Stimulated activated CD8-positive, alpha-beta memory T cell treated with anti-CD3 and anti-CD28 coated beads, Interleukin-4, amount 100 ng/mL, for 24 hours (primary cell): ENCODE data around the gene PRG2.

Source experiments
- DNase-seq: peaks from one replicate; pipeline ENCODE4 v3.0.0-alpha.2; 2020; ENCODE audit warnings: low read depth

The PRG2 gene

GRCh38 chr11:57396744-57397143 lies 6.3 kb upstream of the PRG2 start:
- no peak for DNase-seq

- no peak for DNase-seq
Measured at GRCh38 chr11:57395905-57396623, 5.6 kb upstream of the PRG2 start.

- DNase-seq = no peak
Measured at GRCh38 chr11:57394203-57394965, 3.9 kb upstream of the PRG2 start.

GRCh38 chr11:57392763-57393105 lies 2.3 kb upstream of the PRG2 start:
- DNase-seq = no peak

- DNase-seq = no peak
Measured at GRCh38 chr11:57392066-57392762, 1.8 kb upstream of the PRG2 start.

GRCh38 chr11:57391539-57391938 lies 1.1 kb upstream of the PRG2 start:
- DNase-seq = no peak

GRCh38 chr11:57391111-57391510 lies 661 bp upstream of the PRG2 start:
- no peak for DNase-seq

- DNase-seq = no peak
Measured at GRCh38 chr11:57387289-57388030, 3.0 kb downstream of the PRG2 start.

GRCh38 chr11:57386178-57386940 lies 4.1 kb downstream of the PRG2 start:
- no peak for DNase-seq

GRCh38 chr11:57380975-57381374 lies 9.5 kb downstream of the PRG2 start, which contains the start of gene PRG3:
PRG3 (minus strand) TSS chr11:57381150; CDS start chr11:57380708, 442 bp downstream.
- DNase-seq = no peak

- DNase-seq = no peak
Measured at GRCh38 chr11:57379732-57380131, 10.7 kb downstream of the PRG2 start.

GRCh38 chr11:57378186-57378585 lies 12.3 kb downstream of the PRG2 start:
- DNase-seq = no peak

- DNase-seq = no peak
Measured at GRCh38 chr11:57377107-57377506, 13.3 kb downstream of the PRG2 start.

- no peak for DNase-seq
Measured at GRCh38 chr11:57376095-57377090, 14.1 kb downstream of the PRG2 start.

GRCh38 chr11:57375490-57375889 lies 15.0 kb downstream of the PRG2 start:
- DNase-seq = no peak

GRCh38 chr11:57374966-57375365 lies 15.5 kb downstream of the PRG2 start:
- no peak for DNase-seq

GRCh38 chr11:57373146-57373545 lies 17.3 kb downstream of the PRG2 start:
- DNase-seq = no peak

- DNase-seq = no peak
Measured at GRCh38 chr11:57370941-57371340, 19.5 kb downstream of the PRG2 start.

- DNase-seq = no peak
Measured at GRCh38 chr11:57370251-57370650, 20.2 kb downstream of the PRG2 start.

- DNase-seq = no peak
Measured at GRCh38 chr11:57368845-57369232, 21.6 kb downstream of the PRG2 start.
